ENCODE results near the gene C19orf53.

DNA sequence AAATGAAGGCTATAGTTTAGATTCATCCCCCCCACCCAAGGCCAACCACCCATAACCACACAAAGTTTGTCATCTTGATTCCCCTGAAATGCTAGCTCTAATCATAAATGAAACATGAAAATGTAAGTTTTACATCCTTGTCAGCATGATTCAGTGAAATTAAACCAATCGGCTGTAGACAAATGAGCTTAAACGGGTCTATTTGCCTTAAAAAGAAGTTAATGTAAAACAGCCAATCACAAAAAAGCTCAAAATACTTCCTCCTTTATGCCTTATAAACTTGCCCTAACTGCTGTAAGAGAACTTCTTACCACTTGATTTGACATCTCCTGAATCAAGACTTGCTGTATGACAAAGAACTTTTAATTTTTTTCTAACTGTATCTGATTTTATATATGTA lies 44.4 kb upstream of the C19orf53 start:
- TF ChIP-seq, protein P1, sequence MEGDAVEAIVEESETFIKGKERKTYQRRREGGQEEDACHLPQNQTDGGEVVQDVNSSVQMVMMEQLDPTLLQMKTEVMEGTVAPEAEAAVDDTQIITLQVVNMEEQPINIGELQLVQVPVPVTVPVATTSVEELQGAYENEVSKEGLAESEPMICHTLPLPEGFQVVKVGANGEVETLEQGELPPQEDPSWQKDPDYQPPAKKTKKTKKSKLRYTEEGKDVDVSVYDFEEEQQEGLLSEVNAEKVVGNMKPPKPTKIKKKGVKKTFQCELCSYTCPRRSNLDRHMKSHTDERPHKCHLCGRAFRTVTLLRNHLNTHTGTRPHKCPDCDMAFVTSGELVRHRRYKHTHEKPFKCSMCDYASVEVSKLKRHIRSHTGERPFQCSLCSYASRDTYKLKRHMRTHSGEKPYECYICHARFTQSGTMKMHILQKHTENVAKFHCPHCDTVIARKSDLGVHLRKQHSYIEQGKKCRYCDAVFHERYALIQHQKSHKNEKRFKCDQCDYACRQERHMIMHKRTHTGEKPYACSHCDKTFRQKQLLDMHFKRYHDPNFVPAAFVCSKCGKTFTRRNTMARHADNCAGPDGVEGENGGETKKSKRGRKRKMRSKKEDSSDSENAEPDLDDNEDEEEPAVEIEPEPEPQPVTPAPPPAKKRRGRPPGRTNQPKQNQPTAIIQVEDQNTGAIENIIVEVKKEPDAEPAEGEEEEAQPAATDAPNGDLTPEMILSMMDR (IDR thresholded peaks at IDR 0.05), result no peak
- TF ChIP-seq POLR2A (IDR thresholded peaks at IDR 0.05), result no peak
